NOMO-1 treated with DMSO at 0.1 percent for 48 hours (cell line): ENCODE measurements around the gene CERS3.
A peak's percentile ranks its signal among the peaks of the same experiment; 100 is the strongest.
"Not testable (repeated sequence)": the region's sequence is repeated elsewhere in the genome, so short reads cannot be mapped to it uniquely, and the experiment has no call there.

ENCODE experiments used
- DNase-seq: peaks from one replicate; lab custom pipeline; 2025; ENCODE audit not compliant: unreplicated experiment; lab: John Stamatoyannopoulos, UW

Gene CERS3

DNA sequence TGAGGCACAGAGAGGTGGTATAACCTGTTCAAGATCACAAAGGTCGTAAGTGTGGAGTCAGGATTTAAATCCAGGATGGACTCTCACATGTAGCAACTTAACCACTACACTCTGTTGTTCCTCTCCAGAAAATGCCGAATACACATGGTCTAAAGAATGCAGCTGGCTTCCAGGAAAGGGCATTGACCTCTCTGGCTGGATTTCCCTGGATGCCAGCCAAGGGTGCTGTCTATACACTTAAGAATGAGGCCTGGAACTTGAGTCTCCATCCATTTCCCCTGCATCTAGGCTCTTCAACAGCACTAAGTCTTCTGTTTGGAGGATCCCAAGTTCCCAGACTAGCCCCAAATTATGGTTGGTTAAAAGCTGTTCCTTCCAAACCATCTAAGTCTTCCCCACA is 60.5 kb downstream of the CERS3 start:
- DNase-seq, result no peak

DNA sequence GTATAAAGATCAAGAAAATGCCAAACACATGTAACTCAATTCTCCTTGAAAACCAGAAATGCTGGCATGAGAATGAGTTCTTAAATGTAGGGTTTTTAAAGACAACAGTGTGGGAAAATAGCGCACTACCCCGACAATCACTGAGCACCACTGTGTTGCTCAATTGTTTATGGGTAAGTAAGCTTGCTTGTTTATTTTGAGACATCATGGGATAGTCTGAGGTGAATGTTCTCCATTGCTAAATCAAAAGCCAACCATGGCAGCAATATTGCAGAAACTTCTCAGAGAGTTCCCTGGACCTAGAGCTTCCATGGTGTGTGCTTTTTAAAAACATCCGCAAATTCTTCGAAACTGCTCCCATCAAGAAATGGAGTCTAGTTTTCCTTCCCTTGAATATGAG is 62.7 kb downstream of the CERS3 start:
- no peak for DNase-seq

DNA sequence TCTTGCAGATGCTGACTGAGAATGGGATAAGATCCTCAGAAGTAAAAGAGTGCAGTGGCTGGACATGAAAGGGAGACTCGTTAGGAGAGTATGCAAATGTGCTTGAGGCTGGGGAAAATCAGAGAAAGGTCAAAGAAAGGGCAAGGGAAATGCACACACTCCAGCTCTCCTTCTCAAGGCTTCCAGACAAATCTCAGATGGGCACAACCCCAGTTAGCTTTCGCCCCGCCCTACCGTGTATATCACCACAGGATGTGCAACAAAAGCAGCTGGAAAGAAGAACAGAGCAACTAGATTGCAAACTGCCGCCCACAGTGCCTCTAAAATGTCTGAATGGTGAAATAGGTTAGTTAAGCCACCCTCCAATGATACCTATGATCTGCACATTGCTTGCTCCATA is 63.9 kb downstream of the CERS3 start:
- peak; percentile 42 for DNase-seq

DNA sequence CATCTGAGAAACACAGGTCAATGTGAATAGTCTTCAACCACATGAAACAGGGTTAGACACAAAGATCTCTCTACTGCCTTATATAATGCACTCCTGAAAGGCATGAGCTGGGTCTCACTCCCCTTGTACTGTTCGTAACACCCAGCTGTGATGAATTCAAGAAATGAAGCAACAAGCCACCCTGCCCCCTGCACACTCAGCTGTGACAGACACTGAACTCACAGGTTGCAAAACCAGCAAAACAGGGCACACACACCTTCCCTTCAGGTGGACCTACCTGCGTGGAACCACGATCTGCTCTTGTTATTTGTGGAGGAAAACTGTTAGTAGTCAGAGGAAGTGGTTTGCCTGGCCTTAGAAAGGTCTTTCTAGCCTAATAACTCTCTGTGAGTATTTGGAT is 64.5 kb downstream of the CERS3 start:
- DNase-seq, result no peak

DNA sequence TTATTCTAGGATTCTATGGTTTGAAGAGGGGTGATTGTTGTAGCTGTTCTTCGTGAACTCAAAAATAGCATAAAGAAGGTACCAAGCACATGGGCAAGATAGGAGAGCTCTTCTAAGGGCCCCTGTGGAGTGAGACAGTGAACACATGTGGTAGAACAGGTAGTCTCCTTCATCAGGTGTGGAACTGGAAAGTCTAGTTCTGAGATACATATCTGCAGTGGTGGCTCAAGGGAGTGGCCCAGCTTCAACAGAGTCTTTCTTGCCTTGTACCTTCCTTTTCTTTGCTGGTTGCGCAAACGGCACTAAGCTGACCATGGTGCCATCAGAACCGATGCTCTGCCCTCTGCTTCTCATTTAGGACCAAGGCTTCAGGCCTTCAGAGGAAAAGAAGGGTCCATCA is 65.2 kb downstream of the CERS3 start:
- DNase-seq, result no peak

DNA sequence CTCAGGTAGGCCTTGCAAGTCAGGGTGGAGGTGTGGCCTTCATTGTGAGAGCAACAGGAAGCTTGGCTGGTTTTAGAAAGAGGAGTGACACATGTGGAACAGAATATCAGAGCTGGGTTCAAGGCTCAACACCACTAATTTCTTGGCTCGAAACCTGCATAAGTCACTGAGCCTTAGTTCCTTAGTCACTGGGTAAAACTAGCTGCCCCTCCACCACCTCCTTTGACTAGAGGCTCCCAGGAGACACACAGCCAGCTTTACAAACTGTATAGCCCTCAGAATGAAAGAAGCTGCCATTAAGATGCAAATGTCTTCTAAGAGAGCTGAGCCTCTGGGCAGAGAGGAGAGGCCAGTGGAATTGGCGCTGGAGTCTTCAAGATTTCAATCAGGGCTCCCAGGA is 67.7 kb downstream of the CERS3 start:
- DNase-seq, result no peak

DNA sequence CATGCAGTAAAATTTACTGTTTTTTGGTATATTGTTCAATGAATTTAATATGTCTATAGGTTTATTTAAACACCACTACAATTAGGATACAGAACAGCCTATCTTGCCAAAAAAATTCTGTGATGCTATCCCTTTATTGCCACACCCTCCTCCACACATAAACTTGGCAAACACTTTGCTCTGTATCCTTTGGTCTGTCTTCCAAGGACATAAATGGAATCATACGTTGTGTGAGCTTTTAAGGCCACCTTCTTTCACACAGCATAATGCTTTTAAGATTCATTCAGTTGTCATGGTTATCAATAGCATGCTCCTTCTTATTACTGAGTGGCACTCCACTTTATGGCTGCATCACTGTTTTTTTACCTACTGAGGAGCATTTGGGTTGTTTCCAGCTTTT is 71.5 kb downstream of the CERS3 start:
- DNase-seq, result no peak

DNA sequence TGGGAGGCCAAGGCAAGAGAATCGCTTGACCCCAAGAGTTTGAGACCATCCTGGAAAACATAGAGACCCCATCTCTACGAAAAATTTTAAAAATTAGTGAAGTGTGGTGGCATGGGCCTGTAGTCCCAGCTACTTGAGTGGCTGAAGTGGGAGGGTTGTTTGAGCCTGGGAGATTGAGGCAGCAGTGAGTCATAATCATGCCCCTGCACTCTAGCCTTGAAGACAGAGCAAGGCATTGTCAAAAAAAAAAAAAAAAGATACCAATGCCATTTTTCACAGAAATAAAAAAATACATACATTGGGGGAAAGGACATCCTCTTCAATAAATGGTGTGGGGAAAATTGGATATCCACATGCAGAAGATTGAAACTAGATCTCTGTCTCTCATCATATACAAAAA is 74.6 kb downstream of the CERS3 start:
- DNase-seq, result no peak

DNA sequence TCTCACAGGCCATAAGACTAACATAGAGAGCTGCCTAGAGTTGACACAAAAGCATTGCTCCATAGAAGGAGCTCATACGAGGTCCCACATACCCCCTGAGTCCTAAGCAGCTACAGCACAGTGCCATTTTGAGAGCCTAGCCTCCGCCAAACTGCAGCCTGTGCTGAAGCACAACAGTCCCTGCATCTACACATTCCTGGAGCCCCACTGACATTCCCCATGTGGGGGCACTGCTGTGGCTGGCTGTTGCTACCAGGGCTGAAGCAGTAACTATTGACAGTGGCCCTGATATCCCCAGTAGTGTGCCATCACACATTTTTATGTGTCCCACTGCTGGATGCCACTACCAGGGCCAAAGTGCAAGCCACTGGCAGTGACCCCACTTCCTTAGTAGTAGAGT is 80.3 kb downstream of the CERS3 start:
- no peak for DNase-seq

DNA sequence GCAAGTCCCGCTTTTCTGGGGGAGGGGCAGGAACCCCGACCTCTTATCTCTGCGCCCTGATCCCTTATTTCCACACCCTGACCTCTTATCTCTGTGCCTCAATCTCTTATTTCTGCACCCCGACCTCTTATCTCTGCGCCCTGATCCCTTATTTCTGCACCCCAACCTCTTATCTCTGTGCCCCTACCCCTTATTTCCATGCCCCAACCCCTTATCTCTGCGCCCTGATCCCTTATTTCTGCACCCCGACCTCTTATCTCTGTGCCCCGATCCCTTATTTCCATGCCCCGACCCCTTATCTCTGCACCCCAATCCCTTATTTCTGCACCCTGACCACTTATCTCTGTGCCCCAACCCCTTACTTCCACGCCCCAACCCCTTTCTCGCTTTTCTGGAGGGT is 87.7 kb downstream of the CERS3 start:
- not testable (repeated sequence) for DNase-seq

DNA sequence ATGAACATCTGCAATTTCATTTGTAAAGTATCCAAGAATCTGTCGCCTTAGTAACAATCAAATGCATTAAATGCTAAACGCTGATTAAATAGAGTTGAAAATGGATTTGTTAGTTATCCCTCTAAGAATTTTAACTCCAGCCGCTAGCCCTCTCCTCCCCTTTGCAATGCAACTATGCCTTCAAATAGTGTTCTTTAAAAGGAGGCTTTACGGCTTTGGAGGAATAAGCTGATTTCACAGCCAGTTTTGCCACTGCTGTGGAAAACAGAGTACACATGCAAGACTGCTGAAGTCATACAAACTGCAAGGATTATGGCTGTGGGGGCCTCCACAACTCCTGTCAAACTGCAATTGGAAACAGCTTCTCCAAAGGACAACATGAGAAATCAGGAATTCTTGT is 89.2 kb downstream of the CERS3 start:
- DNase-seq, result no peak

DNA sequence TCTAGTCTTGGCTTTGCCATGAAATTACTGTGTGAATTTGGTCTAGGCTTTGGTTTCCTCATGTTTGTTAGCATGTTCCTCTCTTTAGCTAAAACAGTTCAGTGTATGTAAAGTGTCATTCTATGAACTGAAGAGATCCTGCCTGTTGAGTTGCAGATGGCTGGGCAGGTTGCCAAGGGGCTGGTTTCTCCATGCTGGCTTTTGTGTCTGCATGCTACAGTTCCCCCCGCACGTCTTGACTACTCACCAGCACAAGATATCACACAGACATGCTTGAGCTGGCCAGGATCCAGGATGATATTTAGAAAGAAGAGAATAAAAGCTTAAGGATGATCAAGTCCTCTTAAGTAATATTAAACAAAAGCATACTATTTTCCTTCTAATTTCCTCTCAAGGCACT is 90.2 kb downstream of the CERS3 start:
- DNase-seq, result peak; percentile 66

DNA sequence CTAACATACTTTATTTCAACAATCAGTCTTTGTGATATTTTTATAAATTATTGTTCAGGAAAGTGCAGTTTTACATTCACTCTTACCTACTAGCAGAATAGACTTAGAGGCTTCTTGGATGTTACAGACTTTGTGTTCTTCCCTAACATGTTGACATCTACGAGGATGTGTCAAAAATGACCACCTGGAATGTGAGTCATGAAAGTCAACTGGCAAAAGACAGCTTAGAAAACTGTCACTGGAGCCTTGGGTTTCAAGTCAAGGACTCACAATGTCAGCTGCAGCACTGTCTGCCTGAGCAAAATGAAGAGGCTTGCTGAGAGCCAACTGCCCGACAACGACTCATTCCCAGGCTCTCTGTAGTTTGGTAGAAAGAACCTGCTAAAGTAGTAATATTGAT is 91.5 kb downstream of the CERS3 start:
- DNase-seq, result no peak

DNA sequence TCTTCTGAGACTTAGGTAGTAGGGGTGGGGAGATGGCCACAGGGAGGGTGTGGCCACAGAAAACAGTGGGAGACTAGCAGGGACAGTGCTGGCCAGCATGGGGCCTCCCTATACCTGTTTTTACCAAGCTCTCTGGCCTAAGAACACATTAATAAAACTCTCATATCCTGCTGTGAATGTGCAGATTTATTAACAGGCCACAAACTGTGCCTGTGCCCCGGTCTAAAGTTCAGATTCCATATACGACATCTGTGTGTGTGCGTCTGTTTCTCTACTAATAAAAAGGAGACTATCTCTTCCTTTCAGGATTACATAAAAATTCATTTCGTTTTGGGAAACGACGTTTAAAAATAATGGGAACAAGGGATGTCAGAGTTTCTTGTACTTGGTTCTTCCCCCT is 94.2 kb downstream of the CERS3 start:
- no peak for DNase-seq

DNA sequence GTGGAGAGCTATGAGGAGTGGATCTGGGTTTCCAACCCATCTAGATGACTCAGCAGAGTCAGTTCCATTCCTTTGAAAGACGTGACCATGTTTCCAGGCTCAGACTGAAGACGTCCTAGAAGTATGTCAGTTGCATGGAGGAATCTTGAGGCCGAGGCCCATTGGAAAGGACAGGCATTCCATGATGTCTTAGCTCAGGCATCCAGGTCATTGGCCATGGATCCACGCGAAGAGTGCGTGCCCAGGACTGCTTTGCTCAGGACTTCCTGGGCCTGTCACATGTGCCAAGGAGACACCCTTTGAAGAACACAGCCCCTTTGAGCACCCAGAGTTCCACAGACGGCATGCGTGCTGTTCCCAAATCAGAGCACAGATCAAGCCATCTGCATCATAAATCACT is 94.7 kb downstream of the CERS3 start:
- DNase-seq, result no peak

DNA sequence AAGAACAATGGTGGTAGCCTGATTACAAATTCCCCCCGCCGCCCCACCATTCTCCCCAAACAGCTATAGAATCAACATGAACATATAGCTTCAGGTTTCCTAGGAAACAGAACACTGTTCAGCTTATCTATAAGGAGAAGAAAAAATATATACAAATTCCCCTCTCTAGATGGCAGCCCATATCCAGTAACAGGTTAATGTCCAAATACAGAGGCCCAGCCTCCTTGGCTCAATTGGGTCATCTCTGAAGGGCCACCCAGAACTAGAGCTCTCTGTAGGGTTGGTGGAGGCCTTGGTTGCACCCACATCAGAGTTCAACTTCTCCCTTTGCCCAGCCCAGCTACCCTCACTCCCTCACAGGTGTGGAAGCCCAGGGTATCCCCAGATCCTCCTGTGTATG is 95.4 kb downstream of the CERS3 start:
- no peak for DNase-seq

DNA sequence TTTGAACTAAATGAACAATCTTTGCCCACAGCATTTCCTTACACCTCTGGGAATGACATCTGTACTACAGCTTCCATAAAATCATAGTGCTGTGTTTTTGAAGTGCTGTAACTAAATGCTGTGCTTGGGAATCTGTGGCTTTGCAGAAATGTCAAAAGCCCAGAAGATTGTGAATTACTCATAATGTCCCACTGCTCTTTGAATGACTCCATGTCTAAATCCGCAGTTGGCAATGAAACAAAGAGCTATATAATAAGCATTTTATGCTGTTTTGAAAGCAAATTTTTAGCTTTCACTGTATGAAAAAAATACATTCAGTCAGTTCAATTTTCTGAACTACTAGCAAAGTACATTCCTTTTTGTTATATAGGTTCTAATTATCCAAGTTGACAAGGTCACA is 98.3 kb downstream of the CERS3 start:
- DNase-seq, result no peak

DNA sequence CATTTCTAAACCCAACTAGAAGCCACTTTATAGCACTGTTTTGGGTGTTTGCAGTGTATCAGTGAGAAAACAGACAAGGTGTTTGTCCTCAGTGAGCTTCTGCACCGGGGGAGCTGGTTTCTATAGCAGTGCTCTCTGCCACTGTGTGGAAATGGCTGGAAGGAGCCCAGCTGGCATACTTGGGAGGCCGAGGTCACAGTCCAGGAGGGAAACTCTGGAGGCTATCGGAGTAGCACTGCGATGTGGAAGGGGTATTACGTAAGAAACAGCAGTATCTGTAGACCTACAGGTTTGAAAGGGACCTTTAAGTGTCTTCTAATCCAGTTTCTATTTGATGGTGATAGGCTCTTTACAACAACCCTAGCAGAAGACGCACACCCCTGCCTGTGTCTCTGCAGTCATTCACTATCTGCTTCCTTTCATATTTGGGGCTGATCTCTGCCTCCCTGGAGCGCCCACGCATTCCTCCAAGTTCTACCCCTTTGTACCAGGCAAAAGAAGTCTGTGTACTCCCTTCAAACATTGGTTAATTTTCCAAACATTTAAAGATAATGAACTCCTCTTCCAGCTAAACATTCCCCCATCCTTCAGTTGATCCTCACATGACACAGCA is 99.5 kb downstream of the CERS3 start:
- DNase-seq, result no peak

DNA sequence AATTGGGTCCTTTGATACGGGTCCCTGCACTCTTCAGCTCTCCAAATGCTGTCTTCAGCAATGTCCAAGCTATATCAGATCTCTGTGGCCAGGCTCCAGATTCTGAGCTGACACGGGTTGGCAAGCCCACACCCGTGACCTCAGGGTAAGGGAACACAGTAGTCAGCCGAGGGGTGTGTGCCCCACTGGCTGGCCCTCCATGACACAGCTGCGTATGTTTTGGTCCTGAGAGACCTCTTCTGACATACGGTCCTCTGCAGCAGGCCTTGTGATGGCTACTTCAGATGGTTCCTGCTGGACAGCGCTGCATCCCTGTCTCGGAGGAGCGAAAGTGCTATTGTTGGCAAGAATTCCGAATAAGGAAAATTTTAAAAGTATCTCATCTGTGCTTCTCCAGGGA is 101.8 kb downstream of the CERS3 start:
- DNase-seq, result no peak

DNA sequence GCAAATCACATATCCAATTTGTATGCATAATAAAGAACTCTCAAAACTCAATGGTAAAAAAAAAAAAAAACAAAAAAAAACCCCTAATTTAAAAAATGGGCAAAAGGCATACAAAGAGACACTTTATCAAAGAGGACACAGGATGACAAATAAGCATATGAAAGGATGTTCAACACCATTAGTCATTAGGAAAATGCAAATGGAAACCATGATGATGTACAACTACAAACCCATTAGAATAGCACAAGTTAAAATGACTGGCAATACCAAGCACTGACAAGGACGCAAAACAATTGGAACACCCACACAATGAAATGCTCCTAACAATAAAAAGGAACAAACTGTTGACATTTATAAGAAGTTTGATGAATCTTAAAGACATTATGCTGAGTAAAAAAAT is 123.6 kb downstream of the CERS3 start:
- DNase-seq, result no peak

DNA sequence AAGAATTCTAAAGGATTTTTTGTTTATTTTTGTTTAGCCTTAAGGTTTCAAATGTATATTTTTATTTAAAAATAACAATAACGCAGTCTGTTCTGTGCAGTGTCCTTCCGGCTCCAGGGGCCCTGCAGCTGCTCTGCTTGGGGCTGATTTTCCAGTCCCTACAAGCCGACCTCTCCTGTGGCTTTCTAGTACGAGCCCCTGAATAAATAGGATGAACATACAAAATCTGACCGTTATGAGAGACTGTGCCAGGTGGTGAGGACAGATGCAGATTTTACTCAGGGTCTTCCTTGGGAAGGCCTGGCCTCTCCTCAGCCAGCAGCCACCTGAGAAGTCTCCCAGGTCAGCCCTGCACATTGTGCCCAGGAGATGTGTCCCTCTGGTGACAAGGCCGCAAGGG is 127.8 kb downstream of the CERS3 start:
- no peak for DNase-seq

DNA sequence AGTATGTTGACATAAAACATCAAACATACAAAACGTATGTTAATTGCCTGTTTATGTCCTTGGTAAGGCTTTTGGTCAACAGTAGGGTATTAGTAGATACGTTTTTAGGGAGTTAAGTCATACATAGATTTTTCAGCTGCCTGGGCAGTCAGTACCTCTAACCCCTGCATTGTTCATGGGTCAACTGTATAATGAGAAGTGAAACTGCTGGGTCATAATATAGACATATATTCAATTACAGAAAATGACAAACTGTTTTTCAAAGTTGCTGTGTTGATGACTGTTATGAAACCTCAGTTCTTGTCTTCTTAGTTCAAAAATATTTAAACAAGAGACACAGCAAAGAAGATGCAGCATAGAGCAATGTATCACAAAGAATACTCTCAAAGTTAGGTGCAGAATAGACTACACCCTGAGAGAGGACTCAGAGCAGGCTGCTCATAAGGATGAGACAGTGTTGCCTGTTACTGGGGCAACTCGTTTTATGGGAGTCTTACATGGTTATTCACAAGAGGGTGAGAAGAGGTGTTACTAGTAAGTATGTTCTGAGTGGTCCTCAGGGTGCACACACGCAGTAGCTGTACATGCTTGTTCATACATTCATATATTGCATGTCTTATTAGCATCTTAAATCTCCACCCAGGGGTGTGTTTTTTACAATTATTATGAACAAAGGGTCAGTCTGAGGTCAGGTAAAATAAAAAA is 133.9 kb downstream of the CERS3 start:
- peak; percentile 90 for DNase-seq

DNA sequence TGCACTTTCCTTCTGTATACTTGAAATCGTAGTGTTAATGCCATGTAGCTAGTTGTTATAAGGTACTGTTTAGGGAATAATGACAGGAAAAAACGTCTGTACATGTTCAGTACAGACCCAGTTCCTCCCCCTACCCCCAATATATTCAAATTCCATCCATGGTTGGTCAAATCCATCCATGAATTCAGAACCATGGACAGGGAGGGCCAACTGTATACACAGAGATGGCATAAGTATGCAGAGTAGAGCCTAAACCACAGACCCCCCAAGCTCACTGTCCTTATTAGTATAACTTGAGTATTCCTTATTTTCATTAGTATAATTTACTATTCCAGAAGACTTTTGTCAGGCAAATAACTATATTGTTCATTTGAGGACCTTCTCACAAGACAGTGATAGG is 135.7 kb downstream of the CERS3 start:
- DNase-seq, result no peak
